Right lung (tissue), 5 donors: ENCODE data around the gene OR2T11. TPM values are rescaled to one million over a fixed set of nuclear protein-coding genes. Genes with fewer than 3 reads are reported as not detected.
"Not testable (repeated sequence)": the region's sequence is repeated elsewhere in the genome, so short reads cannot be mapped to it uniquely, and the experiment has no call there.

ENCODE experiments used
- DNase-seq, 2 donors: peaks; one replicate each; pipeline ENCODE4 v3.0.0-alpha.2; 2013
- polyA plus RNA-seq, 5 donors: library from polyadenylated mRNA; unstranded; fragments of 120-200 nt; gene quantifications; one replicate each; pipeline versions ENCODE4 v1.2.1 to v1.2.3, GENCODE V29; 2013; ENCODE audit warnings: inconsistent platforms in 1 of 5, low replicate concordance in 1 of 5; ENCODE audit not compliant: insufficient read length in 5 of 5, insufficient read depth in 1 of 5

Gene OR2T11
- polyA plus RNA-seq, 5 donors = not detected

GRCh38 chr1:248618878-248619277 lies 16.0 kb downstream of the OR2T11 start:
- peak in 1 of 2 donors; percentile 7 for DNase-seq

GRCh38 chr1:248618119-248618518 lies 16.8 kb downstream of the OR2T11 start:
- no peak for DNase-seq

GRCh38 chr1:248613742-248614141 lies 21.1 kb downstream of the OR2T11 start:
- no peak for DNase-seq

- no peak for DNase-seq
Observed at GRCh38 chr1:248611883-248612414, 22.9 kb downstream of the OR2T11 start.

- no peak for DNase-seq
Observed at GRCh38 chr1:248610301-248610700, 24.6 kb downstream of the OR2T11 start.

GRCh38 chr1:248599396-248599795 lies 35.5 kb downstream of the OR2T11 start:
- no peak for DNase-seq

- no peak for DNase-seq
Observed at GRCh38 chr1:248597589-248597988, 37.3 kb downstream of the OR2T11 start, which contains the start of gene OR2T10. TSS of gene OR2T10 (minus strand) at chr1:248597700. CDS start at chr1:248593768, 3,932 bp downstream.

- DNase-seq = no peak
Observed at GRCh38 chr1:248596615-248597014, 38.3 kb downstream of the OR2T11 start.

GRCh38 chr1:248593226-248593625 lies 41.7 kb downstream of the OR2T11 start:
- no peak for DNase-seq

- no peak for DNase-seq
Observed at GRCh38 chr1:248592655-248593054, 42.2 kb downstream of the OR2T11 start.

- DNase-seq = no peak
Observed at GRCh38 chr1:248590055-248590454, 44.8 kb downstream of the OR2T11 start.

- DNase-seq = no peak
Observed at GRCh38 chr1:248589334-248589733, 45.6 kb downstream of the OR2T11 start.

- no peak for DNase-seq
Observed at GRCh38 chr1:248585266-248585665, 49.6 kb downstream of the OR2T11 start.

GRCh38 chr1:248576260-248576980 lies 58.5 kb downstream of the OR2T11 start:
- DNase-seq = no peak

- not testable (repeated sequence) for DNase-seq
Observed at GRCh38 chr1:248574657-248575056, 60.2 kb downstream of the OR2T11 start, which contains the start of gene OR2T34. TSS of gene OR2T34 (minus strand) at chr1:248574757. CDS start at chr1:248574757, 0 bp downstream.

- DNase-seq = not testable (repeated sequence)
Observed at GRCh38 chr1:248573856-248574255, 61.0 kb downstream of the OR2T11 start.

Other genes starting within 250 kb of the OR2T11 start
- not detected for gene OR2T1, start 232.0 kb downstream of the OR2T11 start, polyA plus RNA-seq
- not detected for gene OR2T2, start 189.5 kb downstream of the OR2T11 start, polyA plus RNA-seq
- gene OR2T3, start 161.7 kb downstream of the OR2T11 start, polyA plus RNA-seq = not detected
- gene OR2T5, start 146.5 kb downstream of the OR2T11 start, polyA plus RNA-seq = not detected
- under 1 TPM in 4 of 5 donors, not detected in 1; 0.03 to 0.08 (median 0.04) TPM for gene OR2G6, start 127.0 kb downstream of the OR2T11 start, polyA plus RNA-seq
- not detected for gene OR2T29, start 72.3 kb downstream of the OR2T11 start, polyA plus RNA-seq
- gene OR2T34, start 60.3 kb downstream of the OR2T11 start, polyA plus RNA-seq = not detected
- gene OR2T10, start 37.4 kb downstream of the OR2T11 start, polyA plus RNA-seq = not detected
- not detected for gene OR2T35, start 10.2 kb upstream of the OR2T11 start, polyA plus RNA-seq
- gene OR2T27, start 20.4 kb upstream of the OR2T11 start, polyA plus RNA-seq = not detected
- not detected for gene OR14I1, start 67.7 kb upstream of the OR2T11 start, polyA plus RNA-seq
- gene LYPD8, start 120.7 kb upstream of the OR2T11 start, polyA plus RNA-seq = not detected
- 10 to 100 TPM; 20.4 to 27.5 (median 23.8) TPM for gene SH3BP5L, start 190.8 kb upstream of the OR2T11 start, polyA plus RNA-seq
- 10 to 100 TPM; 15.8 to 24.6 (median 17.6) TPM for gene ZNF672, start 203.1 kb upstream of the OR2T11 start, polyA plus RNA-seq
- gene ZNF692, start 224.0 kb upstream of the OR2T11 start, polyA plus RNA-seq = 10 to 100 TPM; 47.5 to 69.4 (median 56.3) TPM